B cell (primary cell): ENCODE data around the gene RPL10. TPM values are rescaled to one million over a fixed set of nuclear protein-coding genes. Genes with fewer than 3 reads are reported as not detected.

Experiments used
- ATAC-seq: fragments of 200-7000 bp; cut with Tn5 transposase; one replicate; pipeline ENCODE4 v1.10.0; 2021; ENCODE audit warnings: low read depth, mild to moderate bottlenecking, moderate number of reproducible peaks, moderate library complexity
- CTCF ChIA-PET: fragments of 350-600 bp; sonication (Branson Sonifier 250); formaldehyde crosslinking; loops from one replicate; lab custom pipeline; 2021; ENCODE audit warnings: antibody characterized with exemption, inconsistent platforms; lab: Charles Lee
- POLR2A ChIA-PET: fragments of 350-600 bp; sonication (Branson Sonifier 250); formaldehyde crosslinking; loops from one replicate; lab custom pipeline; 2021; ENCODE audit warnings: antibody characterized with exemption; lab: Charles Lee
- DNase-seq: peaks from one replicate; pipeline ENCODE4 v3.0.0; 2013
- H2AFZ ChIP-seq: 2 replicates; pipeline ENCODE4 v1.6.1; 2012; ENCODE audit warnings: mild to moderate bottlenecking, low read depth, low read length; ENCODE audit not compliant: insufficient read depth, poor library complexity, severe bottlenecking
- H3K27ac ChIP-seq, 2 donors: 1 replicate in 1 of 2; 2 replicates in 1 of 2; pipeline ENCODE4 v1.5.1; 2012 to 2013; ENCODE audit warnings: low read length in 2 of 2, mild to moderate bottlenecking in 2 of 2, moderate library complexity in 1 of 2
- H3K27me3 ChIP-seq, 4 experiments: fragments of 200-600 bp in 1 of 4; sonication (generic) in 1 of 4; replicated peaks in 1 of 4; 1 replicate in 2 of 4; 2 replicates in 2 of 4; pipeline versions ENCODE4 v1.6.1 to v1.7.0; 2013 to 2016; ENCODE audit warnings: low read length in 3 of 4, mild to moderate bottlenecking in 2 of 4, mixed read lengths in 1 of 4, moderate library complexity in 1 of 4; ENCODE audit not compliant: insufficient read depth in 4 of 4, control insufficient read depth in 3 of 4; ENCODE audit errors: control extremely low read depth in 1 of 4
- H3K36me3 ChIP-seq, 2 experiments: replicated peaks in 1 of 2; 1 replicate in 1 of 2; 2 replicates in 1 of 2; pipeline versions ENCODE4 v1.6.1 to v1.7.1; 2013; ENCODE audit warnings: low read length in 1 of 2; ENCODE audit not compliant: insufficient read depth in 2 of 2, control insufficient read depth in 1 of 2; ENCODE audit errors: control extremely low read depth in 1 of 2, extremely low read depth in 1 of 2
- H3K4me1 ChIP-seq, 2 donors: fragments of 200-600 bp in 1 of 2; sonication (generic) in 1 of 2; 1 replicate in 1 of 2; 2 replicates in 1 of 2; pipeline versions ENCODE4 v1.5.1 to v1.6.1; 2013 to 2017; ENCODE audit warnings: low read length in 2 of 2; ENCODE audit not compliant: control insufficient read depth in 2 of 2, insufficient read depth in 2 of 2
- H3K4me2 ChIP-seq: replicated peaks from 2 replicates; pipeline ENCODE3; 2012; ENCODE audit warnings: mild to moderate bottlenecking, low read depth, low read length; ENCODE audit not compliant: poor library complexity, severe bottlenecking
- H3K4me3 ChIP-seq, 5 experiments: fragments of 200-600 bp in 1 of 5; sonication (generic) in 1 of 5; 1 replicate in 3 of 5; 2 replicates in 2 of 5; pipeline versions ENCODE4 v1.5.1 to v1.7.0; 2011 to 2016; ENCODE audit warnings: low read length in 4 of 5, mild to moderate bottlenecking in 4 of 5, low read depth in 2 of 5, control low read depth in 1 of 5, moderate library complexity in 1 of 5; ENCODE audit not compliant: insufficient read depth in 1 of 5; ENCODE audit errors: control extremely low read depth in 1 of 5, extremely low read depth in 1 of 5
- H3K79me2 ChIP-seq: fragments of 200-600 bp; sonication (generic); one replicate; pipeline ENCODE4 v1.6.0; 2016; ENCODE audit warnings: low read length; ENCODE audit not compliant: control insufficient read depth, insufficient read depth
- H3K9ac ChIP-seq: fragments of 200-600 bp; sonication (generic); 2 replicates; pipeline ENCODE4 v1.6.1; 2017; ENCODE audit warnings: mild to moderate bottlenecking, low read length, moderate library complexity
- H3K9me3 ChIP-seq, 3 donors: one replicate each; pipeline versions ENCODE4 v1.6.1 to v1.7.1; 2013; ENCODE audit warnings: low read length in 2 of 3; ENCODE audit not compliant: control insufficient read depth in 2 of 3, insufficient read depth in 1 of 3; ENCODE audit errors: control extremely low read depth in 1 of 3
- H4K20me1 ChIP-seq: 2 replicates; pipeline ENCODE4 v1.6.0; 2012; ENCODE audit warnings: mild to moderate bottlenecking, low read length; ENCODE audit not compliant: insufficient read depth, control insufficient read depth, poor library complexity, severe bottlenecking
- H3K27ac Mint-ChIP-seq: one replicate; pipeline ENCODE4 v1.8.0; 2021; ENCODE audit warnings: mixed read lengths
- H3K27me3 Mint-ChIP-seq: one replicate; pipeline ENCODE4 v1.8.0; 2021; ENCODE audit warnings: mixed read lengths
- H3K4me1 Mint-ChIP-seq: one replicate; pipeline ENCODE4 v1.8.0; 2021; ENCODE audit warnings: mixed read lengths
- H3K4me3 Mint-ChIP-seq: one replicate; pipeline ENCODE4 v1.8.0; 2021; ENCODE audit warnings: mixed read lengths
- H3K9me3 Mint-ChIP-seq: one replicate; pipeline ENCODE4 v1.8.0; 2022; ENCODE audit warnings: mixed read lengths; ENCODE audit not compliant: insufficient read depth
- CTCF ChIP-seq: fragments of 200-600 bp; IDR thresholded peaks from one replicate; pipeline ENCODE4 v1.8.0; 2022; ENCODE audit warnings: antibody characterized with exemption, mild to moderate bottlenecking
- EZH2 ChIP-seq: IDR thresholded peaks from 2 replicates; pipeline ENCODE4 v1.6.1; 2012; ENCODE audit warnings: borderline replicate concordance, low read depth, mild to moderate bottlenecking, moderate library complexity, low read length; ENCODE audit not compliant: insufficient read depth, poor library complexity, severe bottlenecking
- WGBS: methylation state at CpG from one replicate; pipeline ENCODE4 v1.1.5; 2013; ENCODE audit warnings: missing lambda C conversion rate; ENCODE audit not compliant: insufficient coverage; 5-methylcytosine and 5-hydroxymethylcytosine counted together
- intact Hi-C: fragments of 100-400 bp; cut with micrococcal nuclease; formaldehyde crosslinking; loops from one replicate; pipeline ENCODE4 v1.10.0; 2022
- polyA plus RNA-seq: library from polyadenylated mRNA; depleted of rRNA; stranded (reverse); fragments of >200 nt; gene quantifications from 2 replicates; pipeline ENCODE4 v1.2.3, GENCODE V29; 2012
- total RNA-seq, 2 donors: library from RNA; stranded (reverse); fragments of 120-200 nt in 1 of 2; gene quantifications; 1 replicate in 1 of 2; 2 replicates in 1 of 2; pipeline versions ENCODE4 v1.2.3 to v1.2.4, GENCODE V29; 2013 to 2022

Gene RPL10
- total and polyA plus RNA-seq, 2 donors (not counting 1 experiment from before 2014, with no cell fraction given): 4,073 to 16,482 TPM

DNA sequence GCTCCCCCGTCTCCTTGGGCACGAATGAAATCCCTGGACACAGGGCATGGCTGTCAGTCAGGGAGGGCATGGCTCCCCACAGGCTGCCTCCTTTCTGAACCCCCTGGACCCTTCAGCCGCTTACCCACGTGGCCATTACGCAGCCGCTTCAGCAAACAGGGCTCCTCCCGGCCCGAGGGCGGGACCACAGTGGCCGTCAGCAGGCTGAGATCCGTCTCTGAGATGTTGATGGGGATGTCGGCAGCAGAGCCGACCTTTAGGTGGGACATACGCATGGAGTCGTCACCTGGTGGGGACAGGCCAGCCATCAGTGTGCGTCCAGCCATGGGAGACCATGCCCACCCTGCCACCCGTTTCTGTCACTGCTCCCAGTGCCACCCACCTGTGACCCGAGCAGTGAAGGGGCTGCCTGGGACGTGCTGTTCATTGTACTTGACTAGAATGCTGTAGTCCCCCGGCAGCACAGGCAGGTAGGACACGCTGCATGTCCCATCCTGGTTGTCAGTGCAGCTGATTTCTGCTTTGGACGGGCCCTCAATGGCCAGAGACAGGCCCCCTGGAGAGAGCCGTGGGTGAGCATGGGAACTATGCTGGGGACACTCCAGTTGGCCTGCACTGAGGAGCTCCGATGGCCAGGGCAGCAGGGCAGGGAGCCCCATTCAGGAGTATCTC lies 44.9 kb upstream of the RPL10 start:
- H4K20me1 ChIP-seq: peaks cover 32% of the 10 kb centered on the region
- CTCF ChIA-PET: no interaction called here
- H3K27ac Mint-ChIP-seq: peak overlapping the region; percentile 46
- no peaks in the 10 kb centered on the region for H3K9me3 Mint-ChIP-seq
- H3K27ac ChIP-seq: no peak overlapping the region
- no peaks in the 10 kb centered on the region for H3K27me3 Mint-ChIP-seq
- no peaks in the 10 kb centered on the region for H3K9me3 ChIP-seq
- H3K79me2 ChIP-seq: peaks cover 2% of the 10 kb centered on the region
- TF ChIP-seq CTCF (no peak), EZH2 (no peak)
- H3K4me2 ChIP-seq: no peak overlapping the region
- H3K4me3 ChIP-seq: no peak overlapping the region
- H3K4me1 ChIP-seq: peaks cover 35 to 51% of the 10 kb centered on the region in 2 donors
- 97% methylated on average over 19 of the region's 24 CpGs for WGBS
- no peak overlapping the region for H3K4me3 Mint-ChIP-seq
- H3K27me3 ChIP-seq: no peaks in the 10 kb centered on the region
- no peak overlapping the region for H2AFZ ChIP-seq
- no peak overlapping the region for H3K9ac ChIP-seq
- no peak for DNase-seq
- intact Hi-C loops: no loop called here
- POLR2A ChIA-PET: interaction anchor here (0.5 kb wide), 1 partner anchor 178 kb away, joined by 3 read pairs; no protein-coding TSS in a partner anchor
- peaks cover 0 to 85% of the 10 kb centered on the region in 2 experiments for H3K36me3 ChIP-seq
- no peak for ATAC-seq
- peaks cover 27% of the 10 kb centered on the region for H3K4me1 Mint-ChIP-seq

GRCh38 chrX:154354013-154354412 lies 44.2 kb upstream of the RPL10 start:
- Histone ChIP-seq H3K36me3 (peaks cover 0 to 87% of the 10 kb centered on the region in 2 experiments), H3K79me2 (peaks cover 8% of the 10 kb centered on the region), H3K27me3 (no peaks in the 10 kb centered on the region), H4K20me1 (peaks cover 39% of the 10 kb centered on the region), H3K27ac (no peak overlapping the region), H3K4me2 (no peak overlapping the region), H3K9me3 (no peaks in the 10 kb centered on the region), H3K4me1 (peaks cover 35 to 45% of the 10 kb centered on the region in 2 donors), H3K4me3 (no peak overlapping the region), H2AFZ (no peak overlapping the region), H3K9ac (no peak overlapping the region)
- Mint-ChIP-seq H3K4me1 (peaks cover 28% of the 10 kb centered on the region), H3K27me3 (no peaks in the 10 kb centered on the region), H3K27ac (no peak overlapping the region), H3K4me3 (no peak overlapping the region), H3K9me3 (no peaks in the 10 kb centered on the region)
- 83% methylated on average over 2 of the region's 14 CpGs for WGBS
- POLR2A ChIA-PET: no interaction called here
- ATAC-seq (no peak), DNase-seq (no peak)
- TF ChIP-seq EZH2 (no peak), CTCF (no peak)
- intact Hi-C loops: no loop called here
- CTCF ChIA-PET: no interaction called here
